Measurements from ENCODE around the gene CYP11A1. TPM values are rescaled to one million over a fixed set of nuclear protein-coding genes. Genes with fewer than 3 reads are reported as not detected.

CYP11A1 gene
- total RNA-seq, 3 donors from 2014 or later = 1.1 to 4.6 (median 1.3) TPM

DNA sequence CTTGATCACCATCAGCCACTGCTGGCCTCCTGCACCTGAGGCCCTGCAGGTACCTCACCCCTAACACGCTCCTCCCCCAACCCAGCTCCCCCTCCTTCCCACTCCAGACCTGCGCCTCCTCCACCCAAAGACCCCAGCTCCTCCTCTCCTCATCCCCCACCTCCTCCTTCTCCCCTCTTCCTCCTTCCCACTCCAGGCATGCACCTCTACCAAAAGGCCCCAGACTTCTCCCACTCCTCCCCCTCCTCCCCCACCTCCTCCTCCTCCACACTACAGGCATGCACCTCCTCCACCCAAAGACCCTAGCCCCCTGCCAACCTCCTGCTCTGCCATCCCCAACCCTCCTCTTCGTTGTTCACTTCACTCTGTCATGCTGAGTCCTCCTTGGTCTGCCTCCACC is 42.7 kb downstream of the CYP11A1 start:
- no peaks in the 10 kb centered on the region for H3K27me3 ChIP-seq
- H3K9me3 ChIP-seq = no peaks in the 10 kb centered on the region
- H3K4me1 ChIP-seq = peaks cover 0 to under 1% of the 10 kb centered on the region in 2 donors
- H3K36me3 ChIP-seq = no peaks in the 10 kb centered on the region
- no peak overlapping the region for H3K4me3 ChIP-seq
- no peak overlapping the region for H3K27ac ChIP-seq
- intact Hi-C loops (cut with DNase I; ENCODE audit: low total_unique reads) = no loop called here
- no peak for TF ChIP-seq POLR2AphosphoS5 (IDR thresholded peaks at IDR 0.05)
- TF ChIP-seq, protein P1, sequence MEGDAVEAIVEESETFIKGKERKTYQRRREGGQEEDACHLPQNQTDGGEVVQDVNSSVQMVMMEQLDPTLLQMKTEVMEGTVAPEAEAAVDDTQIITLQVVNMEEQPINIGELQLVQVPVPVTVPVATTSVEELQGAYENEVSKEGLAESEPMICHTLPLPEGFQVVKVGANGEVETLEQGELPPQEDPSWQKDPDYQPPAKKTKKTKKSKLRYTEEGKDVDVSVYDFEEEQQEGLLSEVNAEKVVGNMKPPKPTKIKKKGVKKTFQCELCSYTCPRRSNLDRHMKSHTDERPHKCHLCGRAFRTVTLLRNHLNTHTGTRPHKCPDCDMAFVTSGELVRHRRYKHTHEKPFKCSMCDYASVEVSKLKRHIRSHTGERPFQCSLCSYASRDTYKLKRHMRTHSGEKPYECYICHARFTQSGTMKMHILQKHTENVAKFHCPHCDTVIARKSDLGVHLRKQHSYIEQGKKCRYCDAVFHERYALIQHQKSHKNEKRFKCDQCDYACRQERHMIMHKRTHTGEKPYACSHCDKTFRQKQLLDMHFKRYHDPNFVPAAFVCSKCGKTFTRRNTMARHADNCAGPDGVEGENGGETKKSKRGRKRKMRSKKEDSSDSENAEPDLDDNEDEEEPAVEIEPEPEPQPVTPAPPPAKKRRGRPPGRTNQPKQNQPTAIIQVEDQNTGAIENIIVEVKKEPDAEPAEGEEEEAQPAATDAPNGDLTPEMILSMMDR (IDR thresholded peaks at IDR 0.05) = no peak
- TF ChIP-seq POLR2A (IDR thresholded peaks at IDR 0.05) = no peak
- DNase-seq (ENCODE audit: low spot score in 2 of 2) = no peak

DNA sequence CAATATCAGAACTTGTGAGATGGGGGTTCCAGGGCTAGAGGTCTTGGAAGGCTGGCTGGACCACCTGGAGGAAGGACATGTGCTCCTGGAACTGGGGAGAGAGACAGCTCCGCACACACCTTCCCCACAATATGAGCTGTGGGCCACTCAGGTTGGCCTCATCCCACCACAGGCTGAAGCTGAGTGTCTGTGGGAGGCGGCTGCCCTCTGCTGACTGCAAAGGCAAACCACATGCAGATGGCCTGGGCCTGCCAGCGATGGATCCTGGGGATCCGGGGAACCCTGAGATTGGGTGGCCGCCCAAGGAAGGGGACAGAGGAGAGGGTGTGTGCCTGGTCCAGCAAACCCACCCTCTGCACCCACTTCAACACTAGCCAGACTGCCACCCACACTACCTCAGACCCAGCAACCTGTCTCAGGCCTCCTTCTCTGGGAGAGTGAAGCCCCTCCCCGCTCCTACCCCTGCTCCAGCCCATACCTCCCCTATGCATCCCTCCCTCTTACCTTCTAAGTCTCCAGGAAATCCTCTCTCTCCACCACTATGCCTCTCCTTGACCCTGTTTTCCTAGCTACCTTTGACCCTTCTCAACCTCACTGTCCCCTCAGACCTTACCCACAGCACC is 44.8 kb downstream of the CYP11A1 start:
- H3K9me3 ChIP-seq = no peaks in the 10 kb centered on the region
- H3K4me3 ChIP-seq = no peak overlapping the region
- no peaks in the 10 kb centered on the region for H3K27me3 ChIP-seq
- H3K36me3 ChIP-seq = no peaks in the 10 kb centered on the region
- TF ChIP-seq POLR2A (IDR thresholded peaks at IDR 0.05) = no peak
- TF ChIP-seq, protein P1 (IDR thresholded peaks at IDR 0.05) = peak in 2 of 3 donors; percentile 56 to 78
- peaks cover 0 to 4% of the 10 kb centered on the region in 2 donors for H3K4me1 ChIP-seq
- intact Hi-C loops (cut with DNase I; ENCODE audit: low total_unique reads) = no loop called here
- peak; percentile 23 to 56 for DNase-seq (ENCODE audit: low spot score in 2 of 2)
- H3K27ac ChIP-seq = no peak overlapping the region

DNA sequence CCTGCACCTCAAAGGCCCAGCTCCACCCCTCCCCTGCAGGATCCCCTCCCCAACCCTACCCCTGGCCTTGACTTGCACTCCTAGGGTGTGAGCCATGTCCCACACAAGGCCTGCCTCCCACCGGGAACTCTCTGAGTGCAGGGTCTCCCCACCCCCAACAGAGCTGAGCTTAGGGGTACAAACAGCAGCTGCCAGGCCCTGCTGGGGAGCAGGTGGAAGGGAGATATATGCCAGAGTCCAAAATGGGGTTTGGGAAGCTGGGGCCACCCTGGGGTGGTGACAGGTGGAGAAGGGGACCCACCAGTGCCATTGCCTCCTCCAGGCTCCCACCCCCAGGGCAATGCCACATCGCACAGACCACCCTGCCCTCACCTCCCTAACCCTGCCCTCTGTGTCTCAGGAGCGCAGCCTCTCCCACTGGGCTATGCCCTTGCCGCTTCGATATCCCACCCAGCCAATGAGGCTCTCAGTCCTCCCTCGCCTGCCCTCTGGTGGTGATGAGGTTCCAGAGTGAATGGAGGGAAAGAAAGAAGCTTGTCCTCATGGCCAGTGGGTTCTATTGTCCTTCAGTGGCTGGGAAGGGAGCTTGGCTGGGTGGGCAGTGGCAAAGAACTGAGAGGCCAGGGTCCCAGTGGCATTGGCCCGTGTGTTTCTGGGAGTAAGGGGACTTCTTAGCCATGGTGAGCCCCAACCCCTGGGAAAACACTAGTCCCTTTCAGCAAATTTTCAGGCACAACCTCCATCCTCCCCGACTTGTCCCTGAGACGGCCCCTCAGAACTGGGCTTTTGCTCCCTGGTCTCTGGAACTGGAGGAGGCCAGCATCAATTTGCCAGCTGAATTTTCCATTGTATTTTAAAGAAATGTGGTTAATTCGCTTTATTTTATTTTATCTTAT is 46.8 kb downstream of the CYP11A1 start:
- Histone ChIP-seq H3K9me3 (no peaks in the 10 kb centered on the region), H3K36me3 (no peaks in the 10 kb centered on the region), H3K4me3 (no peak overlapping the region), H3K27ac (peak overlapping the region; percentile 40 to 88), H3K4me1 (peaks cover 0 to 4% of the 10 kb centered on the region in 2 donors), H3K27me3 (no peaks in the 10 kb centered on the region)
- intact Hi-C loops (cut with DNase I; ENCODE audit: low total_unique reads) = no loop called here
- DNase-seq (ENCODE audit: low spot score in 2 of 2) = peak in 1 of 2 donors; percentile 20
- no peak for TF ChIP-seq POLR2A (IDR thresholded peaks at IDR 0.05)
- TF ChIP-seq, protein P1 (IDR thresholded peaks at IDR 0.05) = peak; percentile 19 to 44 (median 23)

DNA sequence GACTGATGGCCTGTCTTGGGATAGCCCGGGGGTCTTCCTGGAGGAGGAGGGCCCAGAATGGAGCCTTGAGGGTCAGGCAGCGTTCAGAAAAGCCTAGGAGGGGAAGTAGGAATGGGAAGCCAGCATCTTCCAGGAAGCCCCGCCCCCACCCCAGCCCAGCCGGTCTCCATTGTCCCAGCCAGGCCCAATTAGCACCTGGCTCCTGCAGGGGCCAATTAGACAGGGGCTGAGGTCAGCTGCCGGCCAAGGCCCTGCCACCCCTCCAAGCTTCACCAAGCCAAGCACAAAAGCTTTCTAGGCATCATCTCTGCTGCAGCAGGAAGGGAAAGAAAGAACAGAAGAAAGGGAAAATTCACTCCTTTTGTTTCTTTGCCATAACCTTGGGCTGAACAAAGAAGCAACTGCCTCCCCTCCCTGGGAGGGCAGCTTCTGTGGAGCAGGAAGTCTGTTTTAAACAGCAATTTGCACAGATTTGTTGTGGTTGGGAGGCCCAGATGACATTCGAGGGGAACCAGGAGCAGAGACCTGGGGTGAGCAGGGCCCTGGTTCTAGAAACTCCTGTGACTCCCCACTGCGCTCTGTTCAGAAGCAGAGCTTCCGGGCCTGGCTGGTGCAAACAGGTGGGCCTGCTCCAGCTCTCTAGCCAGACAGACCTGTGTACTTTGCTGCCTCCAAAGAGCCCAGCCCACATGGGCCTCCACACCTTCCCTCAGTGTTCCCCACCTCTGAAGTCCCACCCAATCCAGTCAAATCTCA is 47.7 kb downstream of the CYP11A1 start:
- DNase-seq (ENCODE audit: low spot score in 2 of 2) = no peak
- TF ChIP-seq POLR2A (IDR thresholded peaks at IDR 0.05) (no peak), POLR2AphosphoS5 (IDR thresholded peaks at IDR 0.05) (no peak)
- TF ChIP-seq, protein P1 (IDR thresholded peaks at IDR 0.05) = no peak
- Histone ChIP-seq H3K4me1 (peaks cover 0 to 4% of the 10 kb centered on the region in 2 donors), H3K27ac (peak overlapping the region; percentile 40 to 88), H3K4me3 (no peak overlapping the region), H3K36me3 (no peaks in the 10 kb centered on the region), H3K9me3 (no peaks in the 10 kb centered on the region), H3K27me3 (no peaks in the 10 kb centered on the region)
- intact Hi-C loops (cut with DNase I; ENCODE audit: low total_unique reads) = no loop called here

Measured in breast epithelium (tissue), 4 donors.